AG08395 (cell line): ENCODE measurements around the gene CDC37.

ENCODE experiments used
- DNase-seq: peaks from one replicate; pipeline ENCODE4 v3.0.0; 2012; ENCODE audit warnings: mixed read lengths, low spot score

The CDC37 gene

DNA sequence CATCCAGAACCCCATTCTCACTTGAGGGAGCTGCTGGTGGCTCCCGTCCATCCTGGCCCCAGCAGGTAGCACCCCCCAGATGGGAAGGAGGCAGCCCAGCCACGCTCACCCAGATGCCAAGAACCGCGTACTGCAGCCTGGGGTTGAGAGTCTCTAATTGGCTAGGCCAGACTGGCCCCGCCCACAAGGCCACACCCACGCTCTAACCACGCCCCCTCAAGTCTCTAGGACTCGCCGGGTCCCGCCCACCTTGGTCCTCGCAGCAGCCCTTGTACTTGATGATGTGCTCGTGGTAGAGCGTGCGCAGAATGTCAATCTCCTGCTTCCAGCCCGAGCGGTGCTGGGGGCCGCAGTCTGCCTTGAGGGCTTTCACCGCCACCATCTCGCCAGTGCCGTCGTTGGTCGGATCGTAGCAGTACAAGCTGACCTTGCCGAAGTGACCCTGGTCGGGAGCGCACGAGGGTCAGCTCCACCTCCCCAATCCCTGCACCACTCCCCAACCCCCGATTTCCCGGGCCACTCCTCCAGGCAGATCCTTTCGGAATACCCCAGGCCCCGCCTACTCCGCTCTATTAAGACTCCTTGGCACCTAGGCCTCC, 49.5 kb downstream of the CDC37 start:
- no peak for DNase-seq

DNA sequence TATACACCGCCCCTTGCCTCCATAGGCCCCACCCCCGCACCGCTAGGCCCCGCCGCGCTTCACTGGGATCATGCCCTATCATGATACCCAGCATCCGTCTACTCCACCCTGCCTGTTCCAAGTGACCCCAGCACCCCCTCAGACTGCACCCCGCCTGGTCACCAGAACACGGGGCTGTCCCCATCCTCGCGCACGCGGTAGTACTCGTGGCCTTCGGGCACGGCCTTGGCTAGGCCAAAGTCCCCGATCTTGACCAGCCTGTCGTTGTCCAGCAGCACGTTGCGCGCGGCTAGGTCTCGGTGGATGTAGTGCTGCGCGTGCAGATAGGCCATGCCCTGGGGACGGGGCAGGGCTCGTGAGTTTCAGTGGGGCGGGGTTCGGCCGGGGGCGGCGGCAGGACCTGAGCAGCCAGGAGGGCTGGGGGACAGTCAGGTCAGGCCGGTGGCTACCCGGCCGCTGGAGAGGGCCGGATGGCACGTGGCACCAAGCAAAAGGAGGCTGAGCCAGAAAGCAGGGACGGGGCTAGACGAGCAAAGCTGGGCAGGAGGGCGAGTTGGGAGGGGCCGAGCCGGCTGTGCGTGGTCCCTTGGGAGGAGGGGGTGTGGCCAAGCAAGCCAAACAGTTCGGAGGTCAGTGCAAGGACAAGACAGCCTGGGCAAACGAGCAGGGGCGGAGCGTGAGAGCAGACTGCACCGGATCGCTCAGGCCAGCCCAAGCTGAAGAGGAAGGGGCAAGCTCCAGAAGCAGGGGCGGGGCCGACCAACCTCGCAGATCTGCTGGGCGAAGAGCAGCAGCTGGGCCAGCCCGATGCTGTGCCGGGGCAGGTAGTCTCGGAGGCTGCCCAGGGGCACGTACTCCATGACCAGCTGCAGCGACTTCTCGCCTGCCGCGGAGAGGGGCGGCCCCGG, 50.3 kb downstream of the CDC37 start:
- DNase-seq, result no peak

DNA sequence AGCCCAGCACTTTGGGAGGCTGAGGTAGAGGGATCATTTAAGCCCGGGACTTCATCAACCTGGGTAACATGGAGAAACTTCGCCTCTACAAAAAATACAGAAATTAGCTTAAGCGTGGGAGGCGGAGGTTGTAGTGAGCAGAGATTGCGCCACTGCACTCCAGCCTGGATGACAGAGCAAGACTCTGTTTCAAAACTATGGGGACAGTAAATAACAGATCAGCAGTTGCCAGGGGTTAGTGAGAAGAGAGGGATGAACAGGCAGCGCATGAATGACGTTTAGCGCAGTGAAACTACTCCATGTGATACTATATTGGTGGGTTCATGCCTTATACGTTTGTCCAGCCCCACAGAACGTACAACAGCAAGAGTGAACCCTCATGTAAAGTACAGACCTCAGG, 56.8 kb downstream of the CDC37 start:
- no peak for DNase-seq

DNA sequence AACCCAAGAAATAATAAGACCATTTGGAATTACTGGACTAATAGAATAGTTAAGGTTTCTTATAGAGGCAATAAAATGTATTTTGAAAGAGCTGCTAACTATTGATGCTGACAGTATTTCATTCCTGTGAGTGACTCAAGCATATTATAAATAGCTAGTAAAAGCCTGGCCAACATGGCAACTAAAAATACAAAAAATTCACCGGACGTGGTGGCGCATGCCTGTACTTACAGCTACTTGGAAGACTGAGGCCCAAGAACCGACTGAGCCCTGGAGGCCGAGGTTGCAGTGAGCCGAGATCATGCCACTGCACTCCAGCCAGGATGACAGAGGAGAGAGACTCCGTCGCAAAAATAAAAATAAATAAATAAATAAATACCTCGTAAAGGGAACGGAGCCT, 58.6 kb downstream of the CDC37 start:
- DNase-seq, result no peak

DNA sequence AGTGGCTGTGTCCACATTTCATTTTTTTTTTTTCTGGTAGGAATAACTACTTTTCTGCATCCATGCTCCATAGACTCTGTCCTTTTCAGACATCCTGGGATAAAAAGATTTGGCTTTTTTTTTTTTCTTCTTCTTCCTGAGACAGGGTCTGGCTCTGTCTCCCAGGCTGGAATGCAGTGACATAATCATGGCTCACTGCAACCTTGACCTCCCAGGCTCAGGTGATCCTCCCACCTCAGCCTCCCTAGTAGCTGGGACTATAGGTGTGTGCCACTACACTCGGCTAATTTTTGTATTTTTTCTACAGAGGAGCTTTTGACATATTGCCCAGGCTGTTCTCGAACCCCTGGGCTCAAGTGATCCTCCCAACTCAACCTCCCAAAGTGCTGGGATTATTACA, 59.8 kb downstream of the CDC37 start:
- no peak for DNase-seq
